IMR-90 (cell line): ENCODE data around the gene POC1B. TPM values are rescaled to one million over a fixed set of nuclear protein-coding genes. Genes with fewer than 3 reads are reported as not detected.

ENCODE experiments used
- ATAC-seq: fragments of 200-7000 bp; cut with Tn5 transposase; 2 replicates; pipeline ENCODE4 v1.9.1; 2020; ENCODE audit warnings: low read depth, mild to moderate bottlenecking, moderate library complexity
- BruUV-seq: library from RNA; stranded (reverse); fragments of 400-500 nt; replicated peaks from 2 replicates; lab custom pipeline; 2021; lab: Mats Ljungman, UMichigan
- CTCF ChIA-PET: fragments of 300-600 bp; formaldehyde crosslinking; extraction: SDS; loops from one replicate; lab custom pipeline; 2021; ENCODE audit warnings: antibody characterized with exemption; lab: Yijun Ruan, JAX
- POLR2A ChIA-PET: fragments of 300-600 bp; sonication (Branson Sonifier 250); formaldehyde crosslinking; loops from one replicate; lab custom pipeline; 2022; ENCODE audit warnings: antibody characterized with exemption; ENCODE audit not compliant: unreplicated experiment; lab: Charles Lee
- DNase-seq: peaks from one replicate; pipeline ENCODE4 v3.0.0; 2013
- H2AFZ ChIP-seq: replicated peaks from 2 replicates; pipeline ENCODE3; 2013; ENCODE audit warnings: low read length, mild to moderate bottlenecking; ENCODE audit not compliant: poor library complexity
- H2AK5ac ChIP-seq: 2 replicates; pipeline ENCODE4 v1.6.1; 2013; ENCODE audit warnings: low read depth, low read length, inconsistent platforms
- H2AK9ac ChIP-seq: replicated peaks from 2 replicates; pipeline ENCODE3; 2013; ENCODE audit warnings: mild to moderate bottlenecking, low read depth, low read length, moderate library complexity; ENCODE audit not compliant: poor library complexity
- H2BK120ac ChIP-seq: 2 replicates; pipeline ENCODE4 v1.6.1; 2013; ENCODE audit warnings: low read depth, low read length, inconsistent platforms
- H2BK15ac ChIP-seq: 3 replicates; pipeline ENCODE4 v1.6.1; 2013; ENCODE audit warnings: low read depth, low read length, inconsistent platforms
- H2BK20ac ChIP-seq: 2 replicates; pipeline ENCODE4 v1.6.1; 2013; ENCODE audit warnings: low read depth, mild to moderate bottlenecking, inconsistent platforms, low read length, moderate library complexity
- H2BK5ac ChIP-seq: 2 replicates; pipeline ENCODE4 v1.6.1; 2013; ENCODE audit warnings: mild to moderate bottlenecking, low read depth, low read length, inconsistent platforms; ENCODE audit not compliant: poor library complexity, severe bottlenecking
- H3K14ac ChIP-seq: replicated peaks from 2 replicates; pipeline ENCODE4 v1.6.1; 2013; ENCODE audit warnings: low read depth, low read length, inconsistent platforms
- H3K18ac ChIP-seq: 2 replicates; pipeline ENCODE4 v1.6.1; 2013; ENCODE audit warnings: low read depth, low read length, control low read depth
- H3K23ac ChIP-seq: 2 replicates; pipeline ENCODE4 v1.6.1; 2013; ENCODE audit warnings: low read depth, low read length, inconsistent platforms
- H3K27ac ChIP-seq: 2 replicates; pipeline ENCODE4 v1.5.1; 2013; ENCODE audit warnings: mild to moderate bottlenecking, control low read depth, low read length; ENCODE audit not compliant: insufficient read depth
- H3K27me3 ChIP-seq: 2 replicates; pipeline ENCODE4 v1.6.1; 2013; ENCODE audit warnings: low read length; ENCODE audit not compliant: control insufficient read depth, insufficient read depth
- H3K36me3 ChIP-seq: 2 replicates; pipeline ENCODE4 v1.6.1; 2013; ENCODE audit warnings: low read length, mixed read lengths; ENCODE audit not compliant: control insufficient read depth, insufficient read depth
- H3K4ac ChIP-seq: 2 replicates; pipeline ENCODE4 v1.6.1; 2013; ENCODE audit warnings: low read depth, low read length, inconsistent platforms
- H3K4me1 ChIP-seq: 2 replicates; pipeline ENCODE4 v1.6.1; 2013; ENCODE audit warnings: low read length, mixed read lengths; ENCODE audit not compliant: control insufficient read depth, insufficient read depth
- H3K4me2 ChIP-seq: 2 replicates; pipeline ENCODE4 v1.6.1; 2013; ENCODE audit warnings: low read depth, mild to moderate bottlenecking, control low read depth, low read length, moderate library complexity
- H3K4me3 ChIP-seq: 2 replicates; pipeline ENCODE4 v1.5.1; 2013; ENCODE audit warnings: low read depth, mild to moderate bottlenecking, control low read depth, low read length, moderate library complexity; ENCODE audit not compliant: insufficient read depth
- H3K56ac ChIP-seq: 2 replicates; pipeline ENCODE4 v1.6.1; 2013; ENCODE audit warnings: low read length, inconsistent platforms; ENCODE audit not compliant: insufficient read depth; ENCODE audit errors: extremely low read depth
- H3K79me1 ChIP-seq, 2 experiments: 2 replicates each; pipeline ENCODE4 v1.6.1; 2013; ENCODE audit warnings: low read length in 2 of 2, inconsistent platforms in 1 of 2, low read depth in 1 of 2
- H3K9ac ChIP-seq: 2 replicates; pipeline ENCODE4 v1.6.1; 2013; ENCODE audit warnings: low read depth, low read length, control low read depth
- H3K9me1 ChIP-seq: 2 replicates; pipeline ENCODE4 v1.6.1; 2013; ENCODE audit warnings: low read length, inconsistent platforms; ENCODE audit not compliant: insufficient read depth
- H3K9me3 ChIP-seq: 2 replicates; pipeline ENCODE4 v1.6.1; 2013; ENCODE audit warnings: low read length; ENCODE audit not compliant: control insufficient read depth, insufficient read depth
- H4K20me1 ChIP-seq: 2 replicates; pipeline ENCODE4 v1.6.1; 2013; ENCODE audit warnings: low read length, inconsistent platforms; ENCODE audit not compliant: insufficient read depth
- H4K5ac ChIP-seq: 2 replicates; pipeline ENCODE4 v1.6.1; 2013; ENCODE audit warnings: mild to moderate bottlenecking, low read depth, low read length, control low read depth
- H4K8ac ChIP-seq, 2 experiments: 2 replicates each; pipeline ENCODE4 v1.6.1; 2013; ENCODE audit warnings: low read depth in 2 of 2, low read length in 2 of 2, control low read depth in 1 of 2, inconsistent platforms in 1 of 2
- H4K91ac ChIP-seq: 2 replicates; pipeline ENCODE4 v1.6.1; 2013; ENCODE audit warnings: low read depth, low read length, inconsistent platforms; ENCODE audit not compliant: insufficient read depth
- BHLHE40 ChIP-seq: fragments of 150-350 bp; IDR thresholded peaks from 2 replicates; pipeline ENCODE4 v1.6.1; 2016; ENCODE audit warnings: mild to moderate bottlenecking, low read depth, low read length
- CEBPB ChIP-seq: IDR thresholded peaks from 2 replicates; pipeline ENCODE4 v1.6.1; 2012; ENCODE audit warnings: low read depth, low read length, improper control_type of control experiment
- CHD1 ChIP-seq: IDR thresholded peaks from 2 replicates; pipeline ENCODE4 v1.6.1; 2012; ENCODE audit warnings: low read depth, low read length, improper control_type of control experiment
- CTCF ChIP-seq: conservative IDR thresholded peaks from 2 replicates; pipeline ENCODE4 v1.5.1; 2012; ENCODE audit warnings: mild to moderate bottlenecking, low read depth, low read length, improper control_type of control experiment
- ELK1 ChIP-seq: fragments of 150-350 bp; IDR thresholded peaks from 2 replicates; pipeline ENCODE4 v1.6.1; 2016; ENCODE audit warnings: low read depth, mild to moderate bottlenecking, low read length, moderate library complexity, borderline replicate concordance
- FOS ChIP-seq: fragments of 150-350 bp; IDR thresholded peaks from 2 replicates; pipeline ENCODE4 v1.6.1; 2016; ENCODE audit warnings: low read depth, low read length
- MAFK ChIP-seq: IDR thresholded peaks from 2 replicates; pipeline ENCODE4 v1.6.1; 2012; ENCODE audit warnings: low read depth, low read length, improper control_type of control experiment
- MXI1 ChIP-seq: IDR thresholded peaks from 2 replicates; pipeline ENCODE4 v1.6.1; 2012; ENCODE audit warnings: low read depth, mild to moderate bottlenecking, low read length, moderate library complexity, borderline replicate concordance
- NFE2L2 ChIP-seq: fragments of 150-350 bp; IDR thresholded peaks from 2 replicates; pipeline ENCODE4 v1.6.1; 2016; ENCODE audit warnings: low read depth, mild to moderate bottlenecking, low read length
- RAD21 ChIP-seq: IDR thresholded peaks from 2 replicates; pipeline ENCODE4 v1.6.1; 2012; ENCODE audit warnings: low read length, improper control_type of control experiment
- RCOR1 ChIP-seq: IDR thresholded peaks from 2 replicates; pipeline ENCODE4 v1.6.1; 2012; ENCODE audit warnings: mild to moderate bottlenecking, low read length, improper control_type of control experiment; ENCODE audit not compliant: insufficient replicate concordance
- RFX5 ChIP-seq: IDR thresholded peaks from 2 replicates; pipeline ENCODE4 v1.8.0; 2012; ENCODE audit warnings: low read depth, mild to moderate bottlenecking, low read length, moderate library complexity
- USF2 ChIP-seq: fragments of 150-350 bp; IDR thresholded peaks from 2 replicates; pipeline ENCODE4 v1.6.1; 2017; ENCODE audit warnings: mild to moderate bottlenecking, antibody characterized with exemption, low read length, low read depth
- WGBS, 2 experiments: methylation state at CpG; one replicate each; pipeline versions ENCODE4 v1.1.5 to v1.1.7; 2013; ENCODE audit warnings: missing lambda C conversion rate in 2 of 2; ENCODE audit not compliant: insufficient read length in 1 of 2; ENCODE audit errors: extremely low coverage in 2 of 2; 5-methylcytosine and 5-hydroxymethylcytosine counted together
- dilution Hi-C: fragments of 300-500 bp; cut with HindIII; formaldehyde crosslinking; loops from one replicate; pipeline ENCODE4 v1.14.3; 2018; ENCODE audit warnings: low sequenced_read_pairs; ENCODE audit not compliant: unreplicated experiment
- in situ Hi-C: fragments of 300-500 bp; cut with MboI; formaldehyde crosslinking; loops from 3 replicates; pipeline ENCODE4 v1.14.3; 2019; ENCODE audit warnings: low sequenced_read_pairs, inconsistent platforms, mixed read lengths
- intact Hi-C: fragments of 100-400 bp; cut with micrococcal nuclease; formaldehyde crosslinking; loops from 2 replicates; pipeline ENCODE4 v1.10.0; 2022
- polyA plus RNA-seq, 3 experiments: library from polyadenylated mRNA; depleted of rRNA; stranded (reverse); fragments of >200 nt; gene quantifications; 2 replicates each; pipeline ENCODE4 v1.2.3, GENCODE V29; 2012; ENCODE audit warnings: low replicate concordance in 1 of 3
- total RNA-seq: library from RNA; depleted of rRNA; stranded (reverse); fragments of >200 nt; gene quantifications from 2 replicates; pipeline ENCODE4 v1.2.3, GENCODE V29; 2012

The POC1B gene
- total and polyA plus RNA-seq, 2 of the 4 experiments (the other 2 are of a cell fraction), result 5.0 to 10.4 TPM

- Histone ChIP-seq H3K9me3 (no peaks in the 10 kb centered on the region), H3K27me3 (no peaks in the 10 kb centered on the region), H2BK5ac (peak within 1 kb of the TSS; percentile 89), H2BK120ac (peak within 1 kb of the TSS; percentile 74), H4K20me1 (peaks cover 3% of the 10 kb centered on the region; the same call in 1 of the 2 replicates), H3K4me3 (peak within 1 kb of the TSS; percentile 88), H2BK20ac (peak within 1 kb of the TSS; percentile 61; the same call in 1 of the 2 replicates), H3K4me1 (peaks cover 11% of the 10 kb centered on the region), H3K56ac (peak within 1 kb of the TSS; percentile 78), H2AK9ac (peak within 1 kb of the TSS; percentile 80), H2AK5ac (no peak within 1 kb of the TSS), H3K18ac (peak within 1 kb of the TSS; percentile 76), H3K4me2 (peak within 1 kb of the TSS; percentile 83), H3K9ac (peak within 1 kb of the TSS; percentile 95), H4K91ac (peak within 1 kb of the TSS; percentile 92), H3K27ac (peak within 1 kb of the TSS; percentile 90), H3K9me1 (peaks cover 3% of the 10 kb centered on the region; the same call in 1 of the 2 replicates), H3K4ac (peak within 1 kb of the TSS; percentile 93), H3K79me1 (peaks cover 28 to 29% of the 10 kb centered on the region in 2 experiments), H3K36me3 (0 out of 2 replicates have a peak, but pooled peaks cover 2% of the 10 kb centered on the region), H2AFZ (peak within 1 kb of the TSS; percentile 100), H3K14ac (peak within 1 kb of the TSS; percentile 82), H2BK15ac (peak within 1 kb of the TSS; percentile 87; the same call in 2 of the 3 replicates), H3K23ac (peak within 1 kb of the TSS; percentile 98), H4K8ac (peak within 1 kb of the TSS; percentile 87), H4K5ac (peak within 1 kb of the TSS; percentile 86)
- DNase-seq, result peak; percentile 85
- ChIA-PET POLR2A (interaction anchor here (0.7 kb wide), 1 partner anchor 172 kb away, joined by 6 read pairs; no protein-coding TSS in a partner anchor), CTCF (interaction anchor here (0.7 to 1.9 kb wide), 6 partner anchors 13 to 507 kb away, joined by 3 to 10 read pairs (median 4); no protein-coding TSS in a partner anchor)
- intact Hi-C loops, result loop anchor here (1.0 to 10.0 kb wide), 5 partner anchors 54 to 940 kb away; partner anchors contain the start of genes DUSP6 and KITLG
- in situ Hi-C loops, result loop anchor here (5.0 to 25.0 kb wide), 4 partner anchors 52 to 1387 kb away; partner anchors contain the start of genes CEP290, DUSP6 and TMTC3
- WGBS, 2 experiments, result 0% methylated on average over 7 of the region's 43 CpGs; no CpG with 5 or more reads in 1 of the 2 experiments
- BruUV-seq, result no TSS peak
- dilution Hi-C loops, result no loop called here
- peak; percentile 81 for ATAC-seq
- TF ChIP-seq FOS (no peak), CHD1 (no peak), CEBPB (0 out of 2 replicates have a peak, but pooled peaks have one; percentile 5), ELK1 (no peak), NFE2L2 (no peak), MAFK (no peak), CTCF (peak; percentile 70), USF2 (no peak), BHLHE40 (no peak), RCOR1 (no peak), MXI1 (no peak), RFX5 (no peak), RAD21 (peak; percentile 58)
Measured at GRCh38 chr12:89524541-89525304, 1.1 kb downstream of the POC1B start, which contains the start of gene GALNT4. Gene GALNT4, minus strand, starts transcription at chr12:89524796. Its CDS starts 247 bp downstream, at chr12:89524549.
